NB4 (cell line): ENCODE results near the gene RNF225.

Experiments used
- CTCF ChIP-seq: IDR thresholded peaks from one replicate; pipeline ENCODE4 v1.5.1; 2012; ENCODE audit warnings: low read depth, low read length
- MAX ChIP-seq: IDR thresholded peaks from 2 replicates; pipeline ENCODE4 v1.6.1; 2011; ENCODE audit warnings: low read depth, low read length
- MYC ChIP-seq: IDR thresholded peaks from 2 replicates; pipeline ENCODE4 v1.6.1; 2011; ENCODE audit warnings: low read depth, low read length
- POLR2A ChIP-seq: IDR thresholded peaks from 2 replicates; pipeline ENCODE4 v1.6.1; 2011; ENCODE audit warnings: mild to moderate bottlenecking; ENCODE audit not compliant: insufficient read length; ENCODE audit errors: extremely low read depth

GRCh38 chr19:58349590-58349989 lies 45.9 kb upstream of the RNF225 start:
- no peak for TF ChIP-seq CTCF
- no peak for TF ChIP-seq POLR2A
- TF ChIP-seq MAX, result no peak
- no peak for TF ChIP-seq MYC
